ENCODE results near the gene POMGNT2.
"Not testable (repeated sequence)": the region's sequence is repeated elsewhere in the genome, so short reads cannot be mapped to it uniquely, and the experiment has no call there.

The POMGNT2 gene

DNA sequence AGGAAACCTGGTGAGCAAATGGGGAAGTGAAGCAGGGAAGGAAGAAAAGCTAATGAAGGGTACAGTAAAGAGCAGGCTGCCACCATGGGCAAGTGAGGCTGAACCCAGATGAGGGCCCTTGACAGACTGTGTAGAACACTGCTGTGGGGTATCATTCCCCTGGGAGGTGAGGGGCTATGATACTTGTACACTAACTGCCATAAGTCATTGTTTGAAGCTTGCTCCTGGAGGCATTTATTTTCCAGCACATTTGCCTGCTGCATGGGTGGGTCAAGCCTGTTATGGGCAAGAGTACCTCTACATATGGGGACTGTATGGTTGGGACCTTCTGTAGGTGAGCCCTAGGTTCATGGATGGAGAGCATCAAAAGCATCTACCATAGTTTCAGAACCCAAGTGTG is 57.4 kb downstream of the POMGNT2 start:
- no peak for DNase-seq (ENCODE audit: low read depth in 1 of 2, low spot score in 1 of 2)

DNA sequence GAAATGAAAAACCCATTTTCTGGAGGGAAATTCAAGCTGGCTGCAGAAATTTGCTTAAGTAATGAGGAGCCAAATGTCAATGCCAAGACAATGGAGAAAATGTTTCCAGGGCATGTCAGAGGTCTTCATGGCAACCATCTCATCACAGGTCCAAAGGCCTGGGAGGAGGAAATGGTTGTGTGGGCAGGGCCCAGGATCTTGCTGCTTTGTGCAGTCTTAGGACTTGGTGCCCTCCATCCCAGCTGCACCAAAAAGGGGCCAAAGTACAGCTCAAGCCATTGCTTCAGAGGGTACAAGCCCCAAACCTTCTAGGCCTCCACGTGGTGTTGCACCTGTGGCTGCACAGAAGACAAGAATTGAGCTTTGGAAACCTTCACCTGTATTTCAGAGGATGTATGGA is 59.3 kb downstream of the POMGNT2 start:
- DNase-seq (ENCODE audit: low read depth in 1 of 2, low spot score in 1 of 2) = no peak

DNA sequence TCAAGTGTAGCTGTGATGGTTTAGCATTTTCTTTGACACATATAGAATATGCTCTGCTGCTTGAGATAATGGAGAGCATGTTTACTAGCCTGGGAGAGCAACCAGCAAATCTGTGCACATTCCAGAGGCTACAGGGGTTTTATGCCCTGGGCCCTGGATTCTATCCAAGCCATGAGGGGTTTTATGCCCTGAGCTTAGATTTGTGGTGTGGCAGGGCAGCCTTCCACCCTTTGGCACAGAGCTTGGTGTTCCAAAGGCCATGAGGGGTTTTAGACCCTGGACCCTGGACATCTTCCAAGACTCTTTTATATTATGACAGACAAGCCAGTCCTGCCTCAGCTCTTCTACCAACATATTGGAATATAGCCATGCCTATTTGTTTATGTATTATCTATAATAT is 60.8 kb downstream of the POMGNT2 start:
- DNase-seq (ENCODE audit: low read depth in 1 of 2, low spot score in 1 of 2) = not testable (repeated sequence)

DNA sequence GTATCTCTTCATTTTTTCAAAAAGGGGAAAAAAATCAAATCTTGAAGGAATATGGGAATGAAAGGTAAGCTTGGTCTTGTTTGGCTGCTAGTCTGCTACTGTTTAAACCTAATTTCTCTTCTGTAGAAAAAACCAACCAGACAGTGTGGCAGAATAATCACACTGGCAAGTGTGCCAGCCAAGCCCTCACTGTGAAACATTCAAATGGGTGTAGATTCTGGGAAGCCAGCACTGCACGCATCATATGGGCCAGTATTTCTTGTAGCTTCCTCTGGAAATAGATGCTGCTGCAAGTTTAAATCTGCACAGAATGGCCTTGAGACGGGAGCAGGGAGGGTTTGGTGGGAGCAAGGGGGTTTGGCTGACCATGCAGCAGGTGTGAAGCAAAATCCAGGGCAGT is 62.1 kb downstream of the POMGNT2 start:
- DNase-seq (ENCODE audit: low read depth in 1 of 2, low spot score in 1 of 2) = no peak

DNA sequence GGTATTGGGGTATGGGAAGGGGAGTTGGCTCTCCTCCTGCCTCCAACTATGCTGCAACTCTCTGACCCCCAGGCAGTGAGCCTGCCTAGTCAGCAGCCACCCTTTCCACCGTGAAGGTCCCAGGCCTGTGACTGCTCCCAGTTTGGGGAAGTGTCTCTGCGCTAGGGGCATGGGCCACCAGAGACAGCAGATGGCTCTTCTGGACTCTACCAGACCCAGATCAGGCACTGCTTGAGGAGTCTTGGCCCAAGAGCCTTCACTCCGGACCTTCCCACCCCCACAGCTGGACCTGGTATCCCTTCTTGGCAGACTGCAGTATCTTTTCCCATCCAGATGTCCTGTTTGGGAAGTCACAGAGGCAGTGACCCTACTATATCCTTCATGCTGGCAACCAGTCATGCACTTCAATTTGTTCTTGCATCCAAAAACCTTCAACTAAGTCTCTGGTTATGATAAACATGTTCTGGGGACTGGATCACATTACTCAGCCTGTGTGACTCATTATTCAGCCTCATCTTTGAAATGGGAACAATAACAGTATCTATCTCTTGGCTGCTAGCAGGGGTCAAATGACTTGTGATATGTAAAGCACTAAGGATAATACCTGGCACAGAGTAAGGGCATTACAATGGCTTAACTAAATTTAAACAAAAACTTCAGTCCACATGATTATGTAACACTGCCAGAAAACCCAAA is 62.7 kb downstream of the POMGNT2 start:
- DNase-seq (ENCODE audit: low read depth in 1 of 2, low spot score in 1 of 2) = no peak

DNA sequence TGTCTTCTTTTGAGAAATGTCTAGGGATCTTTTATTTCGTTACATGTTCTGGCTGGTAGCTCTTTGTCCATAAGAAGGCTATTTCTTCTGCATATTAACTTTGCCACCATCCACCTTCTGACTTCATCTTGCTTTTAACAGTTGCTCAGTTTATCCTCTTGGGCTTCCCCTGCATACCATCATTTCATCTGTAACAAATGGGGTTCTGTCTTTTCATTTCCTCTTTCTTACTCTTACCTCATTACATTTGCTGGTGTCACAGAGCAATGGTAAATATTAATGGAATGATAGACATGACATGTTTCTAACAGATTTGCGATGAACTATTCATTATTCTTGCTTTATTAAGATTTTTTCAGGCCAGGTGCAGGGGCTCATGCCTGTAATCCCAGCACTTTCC is 64.4 kb downstream of the POMGNT2 start:
- DNase-seq (ENCODE audit: low read depth in 1 of 2, low spot score in 1 of 2) = no peak

DNA sequence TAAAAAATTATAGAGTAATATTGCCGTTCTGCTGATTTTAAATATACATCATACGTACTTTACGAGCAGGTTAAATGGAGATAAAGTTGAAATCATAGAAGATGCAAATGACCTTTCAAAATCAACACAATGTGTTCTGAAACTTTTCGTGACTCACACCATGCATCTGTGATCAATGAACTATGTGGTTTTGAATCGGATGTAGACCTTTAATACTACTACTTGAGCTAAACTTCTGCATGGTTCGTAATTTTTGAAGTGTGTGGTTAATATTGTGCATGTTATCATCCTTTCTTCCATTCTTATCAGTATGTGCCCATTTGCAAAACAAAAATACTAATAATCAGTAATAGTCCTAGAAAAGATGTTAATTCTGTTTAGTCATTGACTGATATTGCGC is 67.9 kb downstream of the POMGNT2 start:
- no peak for DNase-seq (ENCODE audit: low read depth in 1 of 2, low spot score in 1 of 2)

DNA sequence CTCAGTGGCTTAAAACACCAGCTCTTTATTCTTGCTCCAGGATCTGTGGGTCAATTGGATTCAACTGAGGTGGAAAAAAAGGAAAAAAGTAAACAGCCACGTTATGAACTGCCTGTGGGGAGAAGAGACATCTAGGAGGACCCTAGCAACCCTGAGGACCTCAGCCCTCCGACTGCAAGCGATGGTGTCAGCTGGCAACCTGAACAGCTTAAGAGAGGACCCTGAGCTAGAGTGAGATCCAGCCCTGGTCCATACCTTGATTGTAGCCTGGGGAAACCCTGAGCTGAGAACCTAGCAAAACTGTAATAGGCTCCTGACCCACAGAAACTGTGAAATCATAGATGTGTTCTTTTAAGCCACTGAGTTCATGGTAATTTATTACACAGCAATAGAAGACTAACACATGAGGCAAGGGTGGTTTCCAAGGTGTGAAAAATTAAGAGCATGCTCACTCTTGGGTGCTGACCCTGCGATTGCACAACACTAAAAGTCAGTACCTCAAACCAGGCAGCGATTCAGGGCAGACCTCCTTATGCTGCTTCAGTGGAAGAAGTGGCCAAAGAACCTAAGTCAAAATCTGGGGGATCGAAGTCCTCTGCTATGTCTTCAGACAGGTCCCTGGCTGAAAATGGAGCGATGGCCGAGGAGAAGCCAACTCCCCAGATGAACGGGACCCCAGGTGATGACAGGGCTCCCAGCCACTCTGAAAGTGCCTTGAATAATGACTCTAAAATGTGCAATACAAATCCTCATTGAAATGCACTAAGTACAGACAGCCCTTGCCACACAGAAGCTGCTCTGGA is 69.1 kb downstream of the POMGNT2 start:
- DNase-seq (ENCODE audit: low read depth in 1 of 2, low spot score in 1 of 2) = no peak

DNA sequence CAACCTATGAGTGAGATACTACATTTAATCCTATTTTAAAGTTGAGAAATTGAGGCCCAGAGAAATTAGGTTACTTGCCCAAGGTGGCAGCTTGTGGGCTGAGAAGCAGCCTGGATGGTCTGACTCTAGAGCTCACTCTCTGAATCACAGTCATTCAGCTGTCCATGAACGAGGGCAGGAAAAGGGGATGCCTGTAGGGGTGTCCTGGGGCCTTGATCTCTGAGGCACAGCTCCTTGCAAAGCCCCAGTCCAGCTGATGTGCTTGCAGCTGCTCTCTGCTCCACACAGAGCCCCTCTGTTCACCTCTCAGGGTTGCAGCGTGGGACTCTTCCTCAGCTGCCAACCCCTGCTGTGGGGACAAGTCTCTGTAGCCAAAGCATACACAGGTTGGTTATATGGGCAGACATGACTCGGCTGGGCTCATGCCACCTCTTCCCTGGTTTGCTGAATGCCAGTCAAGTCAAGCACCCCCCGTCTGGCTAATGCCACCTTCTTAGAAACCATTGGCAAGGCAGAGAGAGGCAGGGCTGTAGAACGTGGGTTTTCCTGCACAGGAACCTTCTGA is 70.0 kb downstream of the POMGNT2 start:
- no peak for DNase-seq (ENCODE audit: low read depth in 1 of 2, low spot score in 1 of 2)

DNA sequence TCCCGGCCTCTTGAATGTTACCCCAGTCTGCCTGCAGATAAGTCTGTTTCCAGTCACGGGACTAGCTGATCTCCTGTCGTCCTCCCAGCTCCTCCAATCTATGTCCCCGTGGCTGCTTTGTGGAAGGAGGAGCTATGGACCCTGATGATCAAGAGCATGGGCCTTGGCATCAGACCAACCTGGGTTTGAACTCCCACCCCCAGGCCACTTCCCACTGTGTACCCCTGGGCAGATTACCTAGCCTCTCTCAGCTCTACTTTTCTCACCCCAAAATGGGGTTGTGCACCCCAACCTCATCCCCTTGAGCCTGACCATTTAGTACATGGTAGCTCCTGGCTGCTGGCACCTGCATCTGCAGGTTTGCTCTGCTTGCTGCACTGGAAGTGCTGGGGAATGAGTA is 71.0 kb downstream of the POMGNT2 start:
- DNase-seq (ENCODE audit: low read depth in 1 of 2, low spot score in 1 of 2) = no peak

DNA sequence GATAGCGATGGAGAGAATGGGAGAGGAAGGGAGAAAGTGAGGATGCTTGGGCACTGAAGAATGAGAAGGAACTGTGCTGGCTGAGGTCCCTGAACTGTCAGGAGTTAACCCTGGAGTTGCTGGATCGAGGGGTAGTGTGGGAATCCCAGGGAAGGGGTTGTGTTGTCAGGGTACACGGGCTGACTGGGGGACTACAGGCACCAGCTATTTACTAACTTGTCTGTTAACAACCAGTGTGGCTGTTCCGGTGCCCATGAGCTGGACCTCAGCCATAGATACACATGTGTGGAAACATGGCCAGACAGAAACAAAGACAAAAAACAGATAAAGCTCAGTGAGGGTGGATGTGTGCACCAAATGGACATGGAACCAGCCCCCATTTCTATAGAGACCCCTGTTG is 71.7 kb downstream of the POMGNT2 start:
- no peak for DNase-seq (ENCODE audit: low read depth in 1 of 2, low spot score in 1 of 2)

DNA sequence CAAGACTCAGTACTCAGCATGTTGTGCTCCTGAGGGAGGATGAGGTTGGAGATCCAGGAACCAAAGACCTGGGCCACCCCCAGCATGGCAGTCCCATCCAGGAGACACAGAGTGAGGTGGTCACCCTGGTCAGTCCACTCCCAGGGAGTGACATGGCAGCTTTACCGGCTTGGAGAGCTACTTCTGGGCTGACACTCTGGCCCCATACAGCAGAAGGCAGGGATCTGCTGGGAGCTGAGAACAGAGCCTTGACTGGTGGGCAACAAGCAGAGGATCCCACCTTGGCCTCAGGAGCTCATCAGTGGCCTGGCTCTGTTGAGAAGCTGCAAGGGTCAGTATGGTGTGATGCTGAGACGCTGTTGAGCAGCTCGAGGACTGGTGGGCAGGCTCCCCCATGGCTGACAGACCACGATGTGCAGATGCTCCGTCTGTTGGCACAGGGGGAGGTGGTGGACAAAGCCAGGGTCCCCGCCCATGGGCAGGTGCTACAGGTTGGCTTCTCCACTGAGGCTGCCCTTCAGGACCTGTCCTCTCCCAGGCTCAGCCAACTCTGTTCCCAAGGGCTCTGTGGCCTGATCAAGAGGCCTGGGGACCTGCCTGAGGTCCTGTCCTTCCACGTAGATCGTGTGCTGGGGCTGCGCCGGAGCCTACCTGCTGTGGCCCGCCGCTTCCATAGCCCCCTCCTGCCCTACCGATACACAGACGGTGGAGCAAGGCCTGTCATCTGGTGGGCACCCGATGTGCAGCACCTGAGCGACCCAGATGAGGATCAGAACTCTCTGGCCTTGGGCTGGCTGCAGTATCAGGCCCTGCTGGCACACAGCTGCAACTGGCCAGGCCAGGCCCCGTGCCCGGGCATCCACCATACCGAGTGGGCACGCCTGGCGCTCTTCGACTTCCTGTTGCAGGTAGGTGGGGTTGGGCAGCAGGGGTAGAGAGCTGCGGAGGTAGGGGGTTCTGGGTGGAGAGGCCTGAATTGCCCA is 72.9 kb downstream of the POMGNT2 start:
- DNase-seq (ENCODE audit: low read depth in 1 of 2, low spot score in 1 of 2) = no peak

DNA sequence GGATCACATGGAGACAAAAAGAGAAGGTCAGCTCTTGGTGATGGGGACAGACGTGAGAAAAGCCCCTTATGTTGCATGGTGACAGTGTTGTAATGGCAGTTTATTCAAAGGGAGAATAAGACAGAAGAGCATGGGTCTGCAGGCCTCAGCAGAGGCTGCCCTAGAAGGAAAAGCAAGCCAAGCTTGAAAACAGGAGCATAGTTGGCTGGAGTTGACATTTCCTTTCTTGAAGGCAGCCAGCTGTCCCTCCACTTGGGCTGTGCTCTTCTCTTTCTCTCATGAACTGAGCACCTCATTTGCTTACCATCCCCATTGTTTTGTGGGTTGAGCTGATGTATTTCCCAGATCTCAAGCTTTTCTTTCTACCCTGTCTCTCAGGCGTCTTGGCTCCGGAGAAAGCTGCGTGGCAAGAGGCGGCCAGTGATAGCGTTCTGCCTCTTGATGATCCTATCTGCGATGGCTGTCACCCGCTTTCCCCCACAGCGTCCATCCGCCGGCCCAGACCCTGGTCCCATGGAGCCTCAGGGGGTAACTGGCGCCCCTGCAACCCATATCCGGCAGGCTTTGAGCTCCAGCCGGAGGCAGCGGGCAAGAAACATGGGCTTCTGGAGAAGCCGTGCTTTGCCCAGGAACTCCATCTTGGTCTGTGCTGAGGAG is 73.9 kb downstream of the POMGNT2 start:
- DNase-seq (ENCODE audit: low read depth in 1 of 2, low spot score in 1 of 2) = no peak

DNA sequence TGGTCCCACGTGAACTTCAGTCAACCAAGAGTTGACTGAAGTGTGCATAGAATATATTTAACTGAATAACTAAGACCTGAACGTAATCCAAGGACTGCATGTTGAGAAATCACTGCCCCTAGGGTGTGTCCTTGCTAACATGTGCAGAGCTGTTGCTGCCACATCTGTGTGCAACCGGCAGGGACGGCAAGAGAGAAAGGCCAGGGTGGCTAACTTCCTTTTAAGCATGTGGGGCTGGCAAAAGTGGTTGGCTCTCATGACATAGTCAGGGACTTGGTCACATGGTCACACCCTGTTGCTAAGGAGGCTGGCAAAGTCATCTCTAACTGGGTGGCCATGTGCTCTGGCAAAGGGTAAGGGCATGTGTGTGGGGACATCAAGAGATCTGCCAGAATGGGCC is 74.4 kb downstream of the POMGNT2 start:
- no peak for DNase-seq (ENCODE audit: low read depth in 1 of 2, low spot score in 1 of 2)

DNA sequence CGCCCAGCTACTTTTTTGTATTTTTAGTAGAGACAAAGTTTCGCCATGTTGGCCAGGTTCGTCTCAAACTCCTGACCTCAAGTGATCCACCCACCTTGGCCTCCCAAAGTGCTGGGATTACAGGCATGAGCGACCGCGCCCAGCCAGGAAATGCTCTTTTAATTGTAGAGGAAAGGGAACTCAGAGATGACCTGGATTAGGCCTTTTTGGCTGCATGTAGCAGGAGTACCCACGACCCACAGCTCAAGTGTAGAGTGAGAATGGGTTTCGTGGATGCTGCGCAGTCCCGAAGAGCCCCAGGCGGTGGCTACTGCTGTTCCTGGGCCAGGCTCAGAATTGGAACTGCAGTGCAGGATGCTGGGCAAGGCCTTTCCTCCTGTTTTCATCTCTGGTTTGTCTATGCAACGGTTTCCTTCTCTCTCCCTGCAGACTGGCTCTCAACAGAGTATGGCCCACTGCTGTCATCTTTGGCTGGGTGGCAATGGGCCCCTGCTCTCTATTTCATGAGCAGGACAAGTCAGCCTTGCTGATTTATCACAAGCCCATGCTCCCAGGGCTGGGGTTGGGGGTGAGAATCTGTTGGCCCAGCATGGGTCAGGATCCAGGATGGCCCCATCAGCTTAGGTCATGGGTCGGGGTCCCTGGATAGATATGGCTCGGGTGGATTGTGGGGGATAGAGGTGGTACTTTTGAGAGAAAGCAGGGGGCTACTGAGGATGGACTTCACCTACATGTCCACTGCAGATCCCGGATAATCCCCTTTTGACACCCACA is 75.5 kb downstream of the POMGNT2 start:
- no peak for DNase-seq (ENCODE audit: low read depth in 1 of 2, low spot score in 1 of 2)

Measured in activated CD4-positive, alpha-beta T cell treated with anti-CD3 and anti-CD28 coated beads, Interleukin-2, amount 50 U/mL, for 24 hours (primary cell).